Muscle of back (tissue), 11 donors: ENCODE results near the gene NEK1. TPM values are rescaled to one million over a fixed set of nuclear protein-coding genes. Genes with fewer than 3 reads are reported as not detected.
"Not testable (repeated sequence)": the region's sequence is repeated elsewhere in the genome, so short reads cannot be mapped to it uniquely, and the experiment has no call there.

Experiments used
- DNase-seq, 3 donors: peaks; one replicate each; pipeline versions ENCODE4 v3.0.0 to v3.0.0-alpha.2; 2013
- polyA plus RNA-seq, 10 donors: library from polyadenylated mRNA; unstranded; fragments of 120-200 nt; gene quantifications; one replicate each; pipeline ENCODE4 v1.2.1, GENCODE V29; 2013; ENCODE audit not compliant: insufficient read length in 10 of 10

Gene NEK1
- polyA plus RNA-seq, 10 donors, result 11.0 to 16.9 (median 13.4) TPM

DNA sequence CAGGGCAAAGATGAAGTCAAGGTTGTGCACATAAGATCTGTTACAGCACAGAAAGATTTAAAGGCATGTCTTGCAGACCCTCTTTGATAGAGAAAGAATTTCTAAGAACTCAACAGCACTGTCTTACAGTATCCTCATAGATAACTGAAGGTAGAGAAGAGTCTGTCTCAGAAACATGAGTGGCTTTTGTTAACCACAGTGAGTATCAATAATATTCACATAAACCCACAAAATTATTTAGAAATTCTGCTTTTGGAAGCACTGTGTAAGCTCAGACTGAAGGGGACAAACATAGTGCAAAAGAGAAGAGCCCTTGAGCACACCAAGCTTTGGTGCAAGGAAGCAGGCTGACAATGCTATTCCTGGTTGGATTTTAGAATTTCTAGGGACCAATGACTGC is 175.6 kb downstream of the NEK1 start:
- DNase-seq, result no peak

DNA sequence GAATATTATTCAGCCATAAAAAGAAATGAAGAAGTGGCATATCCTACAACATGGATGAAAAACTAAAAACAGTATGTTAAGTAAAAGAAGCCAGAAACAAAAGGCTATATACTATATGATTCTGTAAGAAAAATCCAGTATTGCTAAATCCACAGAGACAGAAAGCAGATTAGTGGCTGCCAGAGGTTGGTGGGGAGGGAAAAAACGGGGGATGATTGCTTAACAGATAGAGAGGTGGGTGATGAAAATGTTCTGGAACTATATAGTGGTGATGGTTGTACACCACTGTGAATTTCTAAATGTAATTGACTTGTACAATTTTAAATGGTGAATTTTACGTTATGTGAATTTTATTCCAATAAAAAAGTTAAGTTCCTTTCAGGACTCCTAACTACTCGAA is 184.0 kb downstream of the NEK1 start:
- DNase-seq, result no peak

DNA sequence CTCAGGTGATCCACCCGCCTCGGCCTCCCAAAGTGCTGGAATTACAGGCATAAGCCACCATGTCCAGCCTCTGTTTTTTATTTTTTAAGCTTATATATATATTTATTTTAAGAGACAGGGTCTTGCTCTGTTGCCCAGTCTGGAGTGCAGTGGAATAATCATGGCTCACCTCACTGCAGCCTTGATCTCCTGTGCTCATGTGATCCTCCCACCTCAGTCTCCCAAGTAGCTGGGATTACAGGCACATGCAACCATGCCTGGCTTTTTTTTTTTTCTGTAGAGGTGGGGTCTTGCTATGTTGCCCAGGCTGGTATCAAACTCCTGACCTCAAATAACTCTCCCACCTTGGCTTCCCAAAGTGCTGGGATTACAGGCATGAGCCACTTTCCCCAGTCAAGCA is 184.7 kb downstream of the NEK1 start:
- not testable (repeated sequence) for DNase-seq

DNA sequence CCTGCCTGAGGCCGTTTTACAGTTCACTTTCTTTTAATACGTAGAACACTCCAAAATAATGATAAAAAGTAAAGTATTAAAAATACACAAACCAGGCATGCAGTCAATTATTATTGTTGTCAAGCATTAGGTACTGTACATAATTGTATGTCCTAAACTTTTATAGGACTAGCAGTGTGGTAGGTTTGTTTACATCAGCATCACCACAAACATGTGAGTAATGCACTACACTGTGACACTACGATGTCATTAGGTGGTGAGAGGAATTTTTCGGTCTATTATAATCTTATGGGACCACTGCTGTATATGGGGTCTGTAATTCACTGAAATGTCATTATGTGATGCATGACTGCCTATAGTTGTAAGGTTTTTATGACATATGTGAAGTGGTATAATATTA is 192.1 kb downstream of the NEK1 start:
- no peak for DNase-seq

DNA sequence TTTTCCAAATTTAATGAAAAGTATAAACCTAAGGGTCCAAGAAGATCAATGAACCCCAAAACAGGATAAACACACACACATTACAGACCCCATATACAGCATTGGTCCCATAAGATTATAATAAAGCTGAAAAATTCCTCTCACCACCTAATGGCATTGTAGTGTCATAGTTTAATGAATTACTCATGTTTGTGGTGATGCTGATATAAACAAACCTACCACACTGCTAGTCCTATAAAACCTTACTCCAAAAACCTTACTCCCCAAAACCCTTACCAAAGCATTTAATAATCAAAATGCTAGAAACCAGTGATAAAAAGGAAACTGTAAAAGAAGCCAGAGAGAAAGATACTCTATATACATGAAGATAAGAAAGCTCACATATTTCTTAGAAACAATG is 193.5 kb downstream of the NEK1 start:
- DNase-seq, result no peak

DNA sequence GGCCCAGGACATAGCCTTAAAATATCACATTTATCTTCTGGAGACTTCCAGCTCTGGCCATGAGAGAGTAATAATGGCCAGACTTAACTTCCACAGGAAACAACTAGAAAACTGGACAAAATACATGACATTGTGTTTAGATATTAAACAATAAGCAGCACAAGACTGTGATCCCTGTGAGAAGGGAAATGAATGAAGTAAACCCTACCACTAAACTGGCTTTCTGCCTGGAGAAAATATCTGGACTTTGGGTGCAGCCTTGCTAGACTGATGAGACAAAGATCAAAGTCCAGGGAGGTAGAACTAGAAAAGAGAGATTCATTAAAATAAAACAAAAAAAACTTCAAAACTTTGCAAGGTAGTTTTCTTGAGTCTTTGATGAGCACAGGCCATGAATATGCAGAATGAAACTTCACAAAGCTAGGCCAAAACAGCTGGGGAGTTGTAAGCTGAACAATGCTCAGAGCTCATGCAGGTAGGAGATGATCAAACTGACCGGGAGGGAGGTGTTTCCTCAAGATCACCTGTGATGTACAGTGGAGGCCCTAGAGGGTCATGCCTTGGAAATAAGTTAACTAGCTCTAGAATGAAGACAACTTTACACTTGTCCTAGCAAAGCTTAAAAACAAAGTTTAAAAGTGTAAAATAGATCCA is 194.6 kb downstream of the NEK1 start:
- no peak for DNase-seq

DNA sequence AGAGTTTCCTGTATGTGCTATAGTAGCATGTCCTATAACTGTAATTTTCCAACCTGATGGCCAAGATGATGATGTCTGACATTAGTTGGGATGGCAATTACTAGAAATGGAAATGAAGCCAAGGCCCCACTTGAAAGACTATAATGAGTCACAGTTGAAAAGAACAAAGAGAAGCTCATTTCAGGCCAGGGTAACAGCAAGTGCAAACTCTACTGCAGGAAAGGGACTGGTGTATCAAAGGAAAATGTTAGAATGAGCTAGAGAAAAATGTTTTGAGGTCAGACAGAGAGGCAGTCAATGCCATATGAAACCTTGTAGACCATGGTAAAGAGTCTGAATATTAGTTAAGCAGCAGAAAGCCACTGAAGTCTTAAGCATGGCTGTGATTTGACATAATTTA is 195.4 kb downstream of the NEK1 start:
- no peak for DNase-seq

DNA sequence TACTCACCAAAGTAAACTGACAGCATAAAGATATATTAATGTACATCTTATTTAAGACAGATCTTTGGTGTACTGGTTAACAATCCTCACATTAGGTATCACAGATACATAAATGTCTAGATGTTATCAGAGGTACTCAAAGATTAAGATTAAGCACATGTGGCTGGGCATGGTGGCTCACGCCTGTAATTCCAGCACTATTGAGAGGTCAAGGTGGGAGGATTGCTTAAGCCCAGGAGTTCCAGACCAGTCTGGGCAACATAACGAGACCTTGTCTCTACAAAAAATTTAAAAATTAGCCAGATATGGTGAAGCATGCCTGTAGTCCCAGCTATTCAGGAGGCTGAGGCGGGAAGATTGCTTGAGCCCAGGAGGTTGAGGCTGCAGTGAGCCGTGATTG is 195.9 kb downstream of the NEK1 start:
- no peak for DNase-seq

DNA sequence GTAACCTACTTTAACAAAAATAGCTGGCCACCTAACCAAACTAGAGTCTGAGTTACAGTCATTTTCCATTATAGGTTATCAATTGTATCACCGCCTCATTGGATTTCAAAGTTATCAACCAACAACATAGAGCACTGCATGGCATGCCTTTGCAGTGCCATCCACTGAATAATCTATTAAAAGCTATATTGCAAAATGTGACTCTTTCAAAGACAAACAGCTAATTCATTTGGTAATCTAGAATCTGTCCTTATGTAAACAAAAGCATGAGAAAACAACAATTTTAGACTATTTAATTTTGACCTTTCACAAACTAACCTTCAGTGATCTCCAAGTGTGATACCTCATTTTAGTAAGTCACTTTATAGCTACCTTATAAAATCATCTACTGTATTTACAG is 197.5 kb downstream of the NEK1 start:
- no peak for DNase-seq

DNA sequence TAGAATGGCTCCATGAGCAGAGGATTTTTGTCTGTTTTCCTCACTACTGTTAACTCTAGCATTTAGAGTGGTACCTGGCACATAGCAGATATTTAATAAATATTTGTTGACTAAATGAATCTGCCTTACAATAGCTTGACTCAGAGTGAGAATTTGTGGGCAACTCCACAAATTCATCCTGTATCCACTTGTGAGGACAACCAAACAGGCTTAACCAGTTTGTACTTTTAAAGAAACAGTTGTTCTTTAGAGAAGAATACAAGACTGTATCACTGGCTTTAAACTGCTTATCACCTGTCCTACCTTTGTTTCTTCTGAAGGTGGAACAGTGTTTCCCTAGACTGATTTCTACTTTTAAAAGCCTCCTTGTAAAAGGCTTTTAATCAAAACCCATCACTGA is 200.3 kb downstream of the NEK1 start:
- DNase-seq, result no peak

DNA sequence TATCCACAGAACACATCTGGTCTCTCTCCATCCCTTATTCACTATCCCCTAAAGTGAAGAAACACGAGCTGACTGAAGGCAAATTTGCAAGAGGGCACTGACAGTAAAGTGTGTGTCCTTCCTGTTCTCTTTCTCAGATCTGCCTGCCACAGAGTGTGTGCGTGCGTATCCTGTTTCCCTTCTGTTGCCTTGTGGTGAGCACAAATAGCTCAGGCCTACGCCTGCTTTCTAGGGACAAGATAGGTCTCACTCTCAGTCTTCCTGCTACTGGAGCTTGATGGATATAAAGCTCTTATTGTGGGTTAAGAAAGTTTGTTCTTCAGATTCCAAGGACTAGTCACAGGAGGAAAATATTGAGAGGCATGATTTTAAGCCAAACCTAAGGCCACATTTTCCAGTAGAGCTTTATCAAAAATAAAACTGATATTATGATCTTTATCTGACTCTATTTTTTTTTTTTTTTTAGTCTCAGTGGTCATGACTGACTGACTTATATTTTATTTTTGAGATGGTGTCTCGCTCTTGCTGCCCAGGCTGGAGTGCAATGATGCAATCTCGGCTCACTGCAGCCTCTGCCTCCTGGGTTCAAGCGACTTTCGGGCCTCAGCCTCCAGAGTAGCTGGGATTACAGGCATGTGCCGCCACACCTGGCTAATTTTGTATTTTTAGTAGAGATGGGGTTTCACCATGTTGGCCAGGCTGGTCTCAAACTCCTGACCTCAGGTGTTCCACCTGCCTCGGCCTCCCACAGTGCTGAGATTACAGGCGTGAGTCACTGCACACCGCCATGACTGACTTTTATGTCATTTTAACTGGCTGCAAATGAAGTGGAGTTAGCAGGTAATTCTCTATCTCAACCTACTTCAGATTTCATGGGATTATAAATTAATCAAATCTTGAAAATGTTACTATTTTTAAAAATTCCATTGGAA is 201.3 kb downstream of the NEK1 start:
- DNase-seq, result peak; percentile 53 to 79 (median 73)

DNA sequence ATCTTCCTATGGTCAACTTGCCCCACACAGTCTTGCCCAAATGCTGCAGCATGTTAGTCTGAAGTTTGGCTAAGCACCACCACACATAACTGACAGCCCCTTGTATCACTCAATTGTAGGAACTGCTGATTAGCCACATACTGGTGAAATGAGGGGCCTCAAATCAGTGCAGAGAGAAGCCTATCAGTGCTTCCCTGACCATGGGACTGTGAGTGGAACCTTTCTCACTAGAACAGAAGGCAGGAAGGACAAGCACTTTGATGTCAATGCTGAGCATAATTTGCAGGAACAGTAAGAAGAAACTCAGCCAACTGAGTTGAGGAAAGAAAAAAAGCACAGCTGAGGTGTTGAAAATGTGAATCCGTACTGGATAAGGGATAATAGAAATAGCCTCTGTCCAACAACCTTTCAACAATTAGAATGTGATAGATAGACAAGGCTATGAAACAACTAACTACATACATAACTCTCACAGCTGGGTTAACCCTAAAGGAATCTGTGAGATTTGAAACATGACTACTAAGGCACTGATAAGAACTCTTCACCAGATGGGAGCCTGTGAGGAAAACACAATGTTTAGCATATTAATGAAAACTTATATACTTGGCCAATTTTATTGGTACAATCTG is 205.1 kb downstream of the NEK1 start:
- no peak for DNase-seq

DNA sequence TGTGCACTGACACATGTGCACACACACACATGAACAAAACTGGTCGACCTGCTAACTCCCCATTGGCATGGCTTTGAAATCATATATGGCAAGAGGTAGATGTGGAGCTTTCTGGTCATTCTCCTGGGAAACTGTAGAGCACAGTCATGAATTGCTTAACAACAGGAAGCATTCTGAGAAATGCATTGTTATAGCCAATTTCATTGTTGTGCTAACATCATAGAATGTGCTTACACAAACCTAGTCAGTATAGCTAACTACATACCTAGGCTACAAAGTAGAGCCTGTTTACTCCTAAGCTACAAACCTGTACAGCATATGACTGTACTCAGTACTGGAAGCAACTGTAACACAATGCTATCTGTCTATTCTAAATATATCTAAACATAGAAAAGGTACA is 207.4 kb downstream of the NEK1 start:
- no peak for DNase-seq

DNA sequence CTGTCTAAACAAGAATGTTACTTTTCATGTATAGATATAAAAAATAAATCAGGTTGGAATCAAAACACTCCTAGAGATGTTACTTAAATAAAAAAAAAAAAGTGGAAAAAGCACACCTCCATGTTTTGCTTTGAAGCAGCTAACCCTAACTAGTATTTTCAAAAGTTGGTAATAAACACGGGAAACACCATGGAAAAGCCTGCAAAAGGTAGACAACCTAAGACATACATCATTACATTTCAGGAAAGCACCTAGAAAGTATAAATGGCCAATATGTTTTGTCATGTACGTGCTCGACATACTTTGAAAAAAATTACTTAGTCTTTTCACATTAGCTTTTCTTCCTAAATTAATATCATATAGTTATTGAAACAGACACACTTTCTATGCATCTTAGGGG is 211.6 kb downstream of the NEK1 start:
- no peak for DNase-seq

DNA sequence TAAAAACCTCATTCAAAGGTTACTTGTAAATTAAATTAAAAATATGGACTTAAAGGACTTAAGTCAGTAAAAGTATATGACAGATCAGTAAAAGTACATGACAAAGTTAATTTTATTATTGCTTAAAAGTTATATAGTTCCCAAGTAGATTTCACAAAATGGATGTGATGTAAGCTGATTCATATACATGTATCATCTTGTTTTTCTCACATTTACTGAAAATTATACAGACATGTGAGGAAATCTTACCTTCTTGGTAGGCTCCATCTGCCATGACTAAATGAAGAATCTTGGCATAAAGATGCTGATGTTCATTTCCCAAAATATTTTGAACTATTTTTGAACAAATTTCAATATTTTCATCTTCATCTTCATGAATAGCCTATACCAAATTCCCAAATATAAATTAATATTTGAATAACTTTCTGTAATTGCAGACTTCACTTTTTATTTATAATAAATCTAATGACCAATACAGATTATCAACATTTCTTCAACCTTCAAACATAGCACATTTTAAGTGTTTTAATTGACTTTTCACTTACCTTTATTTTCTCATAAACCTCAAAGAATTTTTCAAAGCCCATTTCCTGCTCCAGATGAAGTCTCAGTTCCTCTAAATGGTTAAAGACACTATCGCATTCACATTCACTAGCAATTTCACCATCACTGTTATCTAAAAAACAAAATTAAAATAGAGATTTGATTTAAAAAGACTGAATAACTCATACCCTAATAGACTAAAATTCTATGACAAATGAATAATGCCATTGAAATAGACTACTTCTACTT is 212.2 kb downstream of the NEK1 start:
- DNase-seq, result no peak

DNA sequence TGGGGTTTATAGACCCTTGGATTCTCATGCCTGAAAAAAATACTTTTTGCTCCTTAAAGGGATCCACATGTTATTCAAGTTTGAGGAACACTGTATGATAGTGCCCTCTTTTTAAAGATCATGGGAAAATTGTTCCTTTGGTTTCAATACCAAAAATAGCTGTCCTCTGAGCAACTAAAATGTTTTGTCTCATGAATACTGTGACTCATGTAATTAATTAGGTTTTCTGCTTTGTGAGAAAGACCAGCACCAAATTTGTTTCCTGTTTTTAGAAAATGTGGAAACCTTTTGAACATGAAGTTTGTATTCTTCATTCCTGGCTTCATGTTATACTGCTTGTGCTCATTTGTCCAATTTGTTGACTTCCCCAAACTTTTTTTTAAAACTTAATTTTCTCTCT is 214.1 kb downstream of the NEK1 start:
- peak in 2 of 3 donors; percentile 18 to 59 for DNase-seq

DNA sequence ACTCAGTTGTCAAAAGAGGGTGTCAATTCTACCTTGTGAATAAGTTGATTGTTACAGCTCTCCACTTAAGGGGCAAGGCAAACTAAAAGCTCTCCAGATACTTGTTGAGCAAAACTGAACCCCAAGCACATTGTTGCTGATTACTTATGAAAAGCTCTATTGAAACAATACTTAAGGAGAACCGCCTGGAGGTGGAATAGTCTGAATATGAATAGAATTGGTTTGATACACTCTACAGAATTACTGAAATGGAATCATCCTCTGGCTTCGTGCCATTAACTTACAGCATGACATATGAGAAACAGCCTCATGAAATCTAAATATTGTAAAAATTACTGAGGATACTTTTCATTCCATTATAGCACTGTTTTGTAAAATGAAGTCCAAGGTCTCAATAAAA is 214.6 kb downstream of the NEK1 start:
- peak; percentile 56 to 74 (median 62) for DNase-seq

DNA sequence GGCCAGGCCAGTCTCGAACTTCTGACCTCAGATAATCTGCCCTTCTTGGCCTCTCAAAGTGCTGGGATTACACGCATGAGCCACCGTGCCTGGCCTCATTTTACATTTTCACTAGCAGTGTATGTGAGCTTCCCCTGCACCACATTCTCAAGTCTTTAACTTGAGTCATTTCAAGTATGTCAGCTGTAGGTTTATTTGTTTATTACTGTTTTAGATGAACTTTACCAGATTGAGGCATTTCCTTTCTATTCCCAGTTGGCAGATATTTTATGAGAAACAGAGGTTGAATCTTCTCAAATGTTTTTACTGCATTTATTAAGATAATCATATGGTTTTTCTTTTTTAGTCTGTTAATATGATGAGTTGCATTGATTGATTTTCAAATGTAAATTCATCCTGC is 227.0 kb downstream of the NEK1 start:
- peak in 2 of 3 donors; percentile 32 to 37 for DNase-seq

DNA sequence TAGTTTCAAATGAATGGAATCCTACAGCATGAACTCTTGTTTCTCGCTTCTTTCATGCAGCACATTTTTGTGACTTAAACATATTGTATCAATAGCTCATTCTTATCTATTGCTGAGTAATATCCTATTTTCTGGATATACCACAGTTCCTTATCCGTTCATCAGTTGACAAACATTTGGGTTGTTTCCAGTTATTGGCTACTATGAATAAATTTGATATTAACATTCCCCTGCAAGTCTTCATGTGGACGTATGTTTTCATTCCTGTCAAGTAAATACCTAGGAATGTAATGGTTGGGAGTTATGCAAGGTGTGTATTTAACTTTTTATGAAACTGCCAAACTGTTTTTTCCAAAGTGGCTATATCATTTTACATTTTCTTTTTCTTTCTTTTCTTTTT is 227.6 kb downstream of the NEK1 start:
- no peak for DNase-seq

DNA sequence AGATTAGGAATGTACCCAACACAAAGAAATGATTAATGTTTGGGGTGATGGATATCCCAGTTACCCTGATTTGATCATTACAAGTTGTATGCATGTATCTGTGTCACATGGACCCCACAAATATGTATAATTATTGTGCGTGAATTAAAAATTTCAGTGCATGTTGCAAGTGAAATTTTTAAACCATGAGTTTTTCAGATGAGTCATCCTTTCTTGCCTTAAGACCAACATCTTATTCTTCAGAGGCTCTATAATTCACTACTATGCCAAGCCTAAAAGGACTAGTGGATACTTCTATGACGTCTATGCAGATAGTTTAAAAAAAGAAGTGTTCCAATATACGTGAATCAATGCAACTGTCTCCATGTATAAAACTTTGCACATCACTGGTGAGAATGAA is 228.7 kb downstream of the NEK1 start:
- peak in 1 of 3 donors; percentile 88 for DNase-seq

DNA sequence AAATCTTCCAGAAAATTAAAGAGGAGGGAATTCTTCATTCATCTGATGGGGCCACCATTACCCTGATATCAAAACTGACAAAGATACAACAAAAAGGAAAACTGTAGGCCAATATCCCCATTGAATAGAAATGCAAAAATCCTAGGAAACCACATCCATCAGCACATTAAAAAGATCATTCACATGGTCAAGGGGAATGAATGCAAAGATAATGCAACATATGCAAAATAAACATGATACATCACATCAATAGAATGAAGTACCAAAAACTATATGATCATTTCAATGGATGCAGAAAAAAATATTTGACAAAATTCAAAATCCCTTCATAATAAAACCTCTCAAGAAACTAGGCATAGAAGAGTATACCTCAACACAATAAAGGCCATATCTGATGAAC is 232.7 kb downstream of the NEK1 start:
- no peak for DNase-seq

DNA sequence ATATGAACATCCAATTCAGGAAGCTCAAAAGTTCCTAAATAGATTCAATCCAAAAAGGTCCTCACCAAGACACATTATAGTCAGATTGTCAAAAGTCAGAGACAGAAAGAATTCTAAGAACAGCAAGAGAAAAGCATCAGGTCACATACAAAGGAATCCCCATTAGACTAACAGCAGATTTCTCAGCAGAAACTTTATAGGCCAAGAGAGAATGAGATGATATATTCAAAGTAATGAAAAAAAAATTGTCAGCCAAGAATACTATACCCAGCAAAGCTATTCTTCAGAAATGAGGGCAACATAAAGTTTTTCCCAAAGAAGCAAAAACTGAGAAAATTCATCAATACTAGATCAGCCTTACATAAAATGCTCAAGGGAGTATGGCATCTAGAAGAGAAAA is 235.0 kb downstream of the NEK1 start:
- DNase-seq, result no peak
